Panc1 (cell line): Measurements from ENCODE around the gene FSTL5. TPM values are rescaled to one million over a fixed set of nuclear protein-coding genes. Genes with fewer than 3 reads are reported as not detected.

Source experiments
- ATAC-seq: fragments of 200-7000 bp; cut with Tn5 transposase; 2 replicates; pipeline ENCODE4 v1.9.1; 2020; ENCODE audit warnings: mild to moderate bottlenecking, moderate library complexity
- BruUV-seq: library from RNA; stranded (reverse); fragments of 400-500 nt; replicated peaks from 2 replicates; lab custom pipeline; 2021; lab: Mats Ljungman, UMichigan
- CTCF ChIA-PET: fragments of 300-600 bp; sonication (Branson Sonifier 250); formaldehyde crosslinking; loops from one replicate; lab custom pipeline; 2022; ENCODE audit warnings: antibody characterized with exemption; lab: Charles Lee
- POLR2A ChIA-PET: fragments of 300-600 bp; sonication (Branson Sonifier 250); formaldehyde crosslinking; loops from one replicate; lab custom pipeline; 2022; ENCODE audit warnings: antibody characterized with exemption; lab: Charles Lee
- DNase-seq: peaks from one replicate; pipeline ENCODE4 v3.0.0-alpha.2; 2010; ENCODE audit warnings: low read depth, low spot score
- H3K27ac ChIP-seq: 2 replicates; pipeline ENCODE4 v1.5.1; 2011; ENCODE audit warnings: mild to moderate bottlenecking, low read length, inconsistent platforms
- H3K27me3 ChIP-seq: fragments of 200-500 bp; sonication (Bioruptor generic); 2 replicates; pipeline ENCODE4 v1.6.0; 2014; ENCODE audit warnings: low read length, inconsistent platforms; ENCODE audit not compliant: control insufficient read depth, insufficient read depth
- H3K36me3 ChIP-seq: fragments of 200-500 bp; sonication (Bioruptor generic); 2 replicates; pipeline ENCODE4 v1.5.1; 2014; ENCODE audit warnings: inconsistent platforms, mild to moderate bottlenecking, low read length, moderate library complexity; ENCODE audit not compliant: control insufficient read depth, insufficient read depth
- H3K4me1 ChIP-seq: 2 replicates; pipeline ENCODE4 v1.5.1; 2011; ENCODE audit warnings: inconsistent platforms, mild to moderate bottlenecking, low read length, moderate library complexity; ENCODE audit not compliant: control insufficient read depth, insufficient read depth
- H3K4me3 ChIP-seq, 2 experiments: 2 replicates each; pipeline ENCODE4 v1.5.1; 2011 to 2012; ENCODE audit warnings: low read depth in 2 of 2, low read length in 2 of 2, mild to moderate bottlenecking in 2 of 2, inconsistent platforms in 1 of 2, moderate library complexity in 1 of 2
- H3K9me3 ChIP-seq: fragments of 200-500 bp; sonication (Bioruptor generic); 2 replicates; pipeline ENCODE4 v1.5.1; 2014; ENCODE audit warnings: low read depth, mild to moderate bottlenecking, inconsistent platforms, low read length, moderate library complexity; ENCODE audit not compliant: control insufficient read depth, insufficient read depth
- CTCF ChIP-seq: fragments of 450-650 bp; IDR thresholded peaks from 2 replicates; pipeline ENCODE4 v1.5.1; 2017; ENCODE audit warnings: mild to moderate bottlenecking
- POLR2AphosphoS5 ChIP-seq: IDR thresholded peaks from 2 replicates; pipeline ENCODE4 v1.6.1; 2012; ENCODE audit warnings: mild to moderate bottlenecking, low read depth, low read length, moderate library complexity
- REST ChIP-seq, 2 experiments: IDR thresholded peaks; 2 replicates each; pipeline ENCODE4 v1.6.1; 2011 to 2012; ENCODE audit warnings: low read depth in 2 of 2, control low read depth in 1 of 2, low read length in 1 of 2, mild to moderate bottlenecking in 1 of 2, moderate library complexity in 1 of 2; ENCODE audit not compliant: insufficient read depth in 1 of 2
- SIN3A ChIP-seq: IDR thresholded peaks from 2 replicates; pipeline ENCODE4 v1.6.1; 2012; ENCODE audit warnings: low read depth, mild to moderate bottlenecking, low read length, moderate library complexity, borderline replicate concordance; ENCODE audit not compliant: insufficient read depth
- TCF7L2 ChIP-seq: IDR thresholded peaks from 2 replicates; pipeline ENCODE4 v1.6.1; 2011; ENCODE audit warnings: mild to moderate bottlenecking, low read depth, low read length, inconsistent platforms
- in situ Hi-C: cut with HindIII; loops from 2 replicates; pipeline ENCODE4 v1.10.0; 2016; ENCODE audit warnings: low sequenced_read_pairs, low pct_unique_long_range_greater_than_20kb
- intact Hi-C: fragments of 100-400 bp; cut with micrococcal nuclease; formaldehyde crosslinking; loops from one replicate; pipeline ENCODE4 v1.10.0; 2022; ENCODE audit not compliant: unreplicated experiment
- total RNA-seq: library from RNA; stranded (reverse); gene quantifications from one replicate; pipeline ENCODE4 v1.2.1, GENCODE V29; 2021; ENCODE audit not compliant: unreplicated experiment

Gene FSTL5
- total RNA-seq, 1 experiment from 2014 or later: 0.67 TPM

GRCh38 chr4:162154862-162155540 lies 8.8 kb downstream of the FSTL5 start:
- Histone ChIP-seq H3K36me3 (no peaks in the 10 kb centered on the region), H3K9me3 (no peaks in the 10 kb centered on the region), H3K27ac (no peak overlapping the region), H3K4me3 (no peak overlapping the region), H3K27me3 (no peaks in the 10 kb centered on the region), H3K4me1 (no peaks in the 10 kb centered on the region)
- intact Hi-C loops: no loop called here
- in situ Hi-C loops: no loop called here
- ATAC-seq (no peak), DNase-seq (no peak)
- TF ChIP-seq TCF7L2 (no peak), POLR2AphosphoS5 (no peak), SIN3A (no peak), CTCF (no peak), REST (IDR thresholded peaks at IDR 0.05; ENCODE audit: insufficient read depth in 1 of 2, low read depth in 2 of 2, low read length in 1 of 2) (no peak)
- no TSS peak for BruUV-seq
- ChIA-PET CTCF (no interaction called here), POLR2A (no interaction called here)

GRCh38 chr4:162151850-162152249 lies 11.9 kb downstream of the FSTL5 start:
- DNase-seq (no peak), ATAC-seq (no peak)
- Histone ChIP-seq H3K36me3 (no peaks in the 10 kb centered on the region), H3K4me3 (no peak overlapping the region), H3K9me3 (no peaks in the 10 kb centered on the region), H3K27me3 (no peaks in the 10 kb centered on the region), H3K27ac (no peak overlapping the region), H3K4me1 (no peaks in the 10 kb centered on the region)
- no TSS peak for BruUV-seq
- ChIA-PET CTCF (no interaction called here), POLR2A (no interaction called here)
- in situ Hi-C loops (no loop called here), intact Hi-C loops (no loop called here)
- TF ChIP-seq CTCF (no peak), TCF7L2 (no peak), SIN3A (no peak), REST (IDR thresholded peaks at IDR 0.05; ENCODE audit: insufficient read depth in 1 of 2, low read depth in 2 of 2, low read length in 1 of 2) (no peak), POLR2AphosphoS5 (no peak)
